Activated naive CD8-positive, alpha-beta T cell treated with anti-CD3 and anti-CD28 coated beads, Interleukin-2, amount 10 ng/mL, durations not matched to agents 7 days and 5 days (primary cell): ENCODE results near the gene ALDH1L1. TPM values are rescaled to one million over a fixed set of nuclear protein-coding genes. Genes with fewer than 3 reads are reported as not detected.
A peak's percentile ranks its signal among the peaks of the same experiment; 100 is the strongest.

Experiments
- ATAC-seq: fragments of 150-1000 bp; cut with Tn5 transposase; one replicate; pipeline ENCODE4 v1.10.0; 2021; ENCODE audit warnings: low read depth, moderate library complexity
- POLR2A ChIA-PET: fragments of 350-600 bp; sonication (Branson Sonifier 250); formaldehyde crosslinking; loops from one replicate; lab custom pipeline; 2021; ENCODE audit warnings: antibody characterized with exemption; lab: Charles Lee
- DNase-seq: peaks from one replicate; pipeline ENCODE4 v3.0.0; 2021
- H3K27ac Mint-ChIP-seq: one replicate; pipeline ENCODE4 v1.8.0; 2022; ENCODE audit warnings: mild to moderate bottlenecking, mixed read lengths
- H3K27me3 Mint-ChIP-seq: one replicate; pipeline ENCODE4 v1.8.0; 2022; ENCODE audit warnings: mild to moderate bottlenecking, moderate library complexity, mixed read lengths
- H3K36me3 Mint-ChIP-seq: one replicate; pipeline ENCODE4 v1.8.0; 2021; ENCODE audit warnings: mild to moderate bottlenecking, mixed read lengths
- H3K4me1 Mint-ChIP-seq: one replicate; pipeline ENCODE4 v1.8.0; 2021; ENCODE audit warnings: mixed read lengths
- H3K4me3 Mint-ChIP-seq: one replicate; pipeline ENCODE4 v1.8.0; 2022; ENCODE audit warnings: mild to moderate bottlenecking, moderate library complexity, mixed read lengths
- H3K9me3 Mint-ChIP-seq: one replicate; pipeline ENCODE4 v1.8.0; 2021; ENCODE audit warnings: mixed read lengths
- total RNA-seq, 2 experiments: library from RNA; stranded (reverse); gene quantifications; one replicate each; pipeline ENCODE4 v1.2.3, GENCODE V29; 2021

ALDH1L1 gene
- total RNA-seq, 2 experiments from 2014 or later, result not detected

- POLR2A ChIA-PET, result interaction anchor here (0.7 kb wide), 1 partner anchor 21 kb away, joined by 3 read pairs; no protein-coding TSS in a partner anchor
- Mint-ChIP-seq H3K27me3 (peaks cover 9% of the 10 kb centered on the region), H3K36me3 (no peaks in the 10 kb centered on the region), H3K9me3 (no peaks in the 10 kb centered on the region), H3K27ac (no peak overlapping the region), H3K4me1 (no peaks in the 10 kb centered on the region), H3K4me3 (no peak overlapping the region)
- ATAC-seq, result no peak
- peak; percentile 9 for DNase-seq
Measured at GRCh38 chr3:126124148-126124868, 56.1 kb downstream of the ALDH1L1 start.

- DNase-seq (no peak), ATAC-seq (no peak)
- no peaks in the 10 kb centered on the region for H3K36me3 Mint-ChIP-seq
- POLR2A ChIA-PET, result no interaction called here
- H3K4me3 Mint-ChIP-seq, result no peak overlapping the region
- no peak overlapping the region for H3K27ac Mint-ChIP-seq
- H3K9me3 Mint-ChIP-seq, result no peaks in the 10 kb centered on the region
- H3K4me1 Mint-ChIP-seq, result no peaks in the 10 kb centered on the region
- peaks cover 9% of the 10 kb centered on the region for H3K27me3 Mint-ChIP-seq
Measured at GRCh38 chr3:126121632-126122031, 58.8 kb downstream of the ALDH1L1 start.

- Mint-ChIP-seq H3K4me3 (no peak overlapping the region), H3K9me3 (no peaks in the 10 kb centered on the region), H3K36me3 (no peaks in the 10 kb centered on the region), H3K4me1 (no peaks in the 10 kb centered on the region), H3K27ac (no peak overlapping the region), H3K27me3 (peaks cover 9% of the 10 kb centered on the region)
- DNase-seq (no peak), ATAC-seq (no peak)
- POLR2A ChIA-PET, result no interaction called here
Measured at GRCh38 chr3:126121074-126121473, 59.3 kb downstream of the ALDH1L1 start.

DNA sequence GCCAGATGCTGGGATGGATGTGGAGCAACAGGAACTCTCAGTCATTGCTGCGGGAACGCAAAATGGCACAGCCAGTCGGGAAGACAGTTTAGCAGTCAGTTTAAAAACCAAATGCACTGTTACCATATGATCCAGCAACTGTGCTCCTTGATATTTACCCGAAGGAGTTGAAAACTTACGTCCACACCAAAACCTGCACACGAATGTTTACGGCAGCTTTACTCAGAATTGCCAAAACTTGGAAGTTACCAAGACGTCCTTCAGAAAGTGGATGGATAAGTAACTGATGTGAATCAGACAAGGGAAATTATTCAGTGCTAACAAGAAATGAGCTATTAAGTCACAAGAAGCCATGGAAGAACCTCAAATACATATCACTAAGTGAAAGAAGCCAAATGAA is 60.4 kb downstream of the ALDH1L1 start:
- no peak for ATAC-seq
- Mint-ChIP-seq H3K36me3 (no peaks in the 10 kb centered on the region), H3K4me3 (no peak overlapping the region), H3K4me1 (no peaks in the 10 kb centered on the region), H3K27me3 (peaks cover 9% of the 10 kb centered on the region), H3K9me3 (no peaks in the 10 kb centered on the region), H3K27ac (no peak overlapping the region)
- DNase-seq, result no peak
- POLR2A ChIA-PET, result no interaction called here

GRCh38 chr3:126119008-126119675 is 61.2 kb downstream of the ALDH1L1 start:
- Mint-ChIP-seq H3K27ac (no peak overlapping the region), H3K36me3 (no peaks in the 10 kb centered on the region), H3K4me1 (no peaks in the 10 kb centered on the region), H3K27me3 (peaks cover 9% of the 10 kb centered on the region), H3K4me3 (no peak overlapping the region), H3K9me3 (no peaks in the 10 kb centered on the region)
- no peak for DNase-seq
- POLR2A ChIA-PET, result no interaction called here
- ATAC-seq, result no peak

DNA sequence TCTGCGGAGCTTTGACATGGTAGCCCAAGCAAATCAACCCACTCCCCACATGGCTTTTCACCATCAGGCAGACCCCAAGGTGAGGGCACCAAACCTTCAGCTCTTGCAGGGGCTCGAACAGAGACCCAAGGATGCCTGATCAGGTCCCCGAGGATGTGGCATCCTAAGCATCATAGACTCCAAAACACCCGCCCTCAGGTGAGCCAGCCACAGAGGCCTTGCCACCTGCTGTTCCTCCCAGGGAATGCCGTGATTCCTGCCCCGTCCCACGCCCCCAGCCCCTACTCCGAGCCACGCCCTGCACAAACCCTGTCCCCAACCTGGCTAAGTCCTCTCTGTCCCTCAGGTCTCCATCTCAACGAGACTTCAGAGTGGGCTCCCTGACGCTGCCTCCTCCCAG is 61.8 kb downstream of the ALDH1L1 start:
- DNase-seq (no peak), ATAC-seq (no peak)
- Mint-ChIP-seq H3K27me3 (peaks cover 9% of the 10 kb centered on the region), H3K9me3 (no peaks in the 10 kb centered on the region), H3K4me3 (no peak overlapping the region), H3K36me3 (no peaks in the 10 kb centered on the region), H3K27ac (no peak overlapping the region), H3K4me1 (no peaks in the 10 kb centered on the region)
- POLR2A ChIA-PET, result no interaction called here

- Mint-ChIP-seq H3K36me3 (no peaks in the 10 kb centered on the region), H3K4me3 (no peak overlapping the region), H3K9me3 (no peaks in the 10 kb centered on the region), H3K27me3 (peaks cover 6% of the 10 kb centered on the region), H3K27ac (no peak overlapping the region), H3K4me1 (no peaks in the 10 kb centered on the region)
- DNase-seq (no peak), ATAC-seq (no peak)
- POLR2A ChIA-PET, result no interaction called here
Measured at GRCh38 chr3:126117786-126118185, 62.6 kb downstream of the ALDH1L1 start.

DNA sequence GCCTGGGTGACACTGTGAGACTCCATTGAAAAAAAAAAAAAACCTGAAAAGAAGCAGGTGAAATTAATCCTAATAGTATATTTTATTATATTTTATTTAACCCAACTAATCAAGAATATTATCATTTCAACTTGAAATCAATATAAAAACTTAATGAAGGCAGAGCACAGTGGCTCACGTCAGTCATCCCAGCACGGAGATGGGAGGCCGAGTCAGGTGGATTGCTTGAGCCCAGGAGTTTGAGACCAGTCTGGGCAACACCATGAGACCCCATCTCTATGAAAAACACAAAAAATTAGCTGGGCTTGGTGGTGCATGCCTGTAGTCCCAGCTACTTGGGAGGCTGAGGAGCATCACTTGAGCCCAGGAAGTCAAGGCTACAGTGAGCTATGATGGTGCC is 63.2 kb downstream of the ALDH1L1 start:
- Mint-ChIP-seq H3K27ac (no peak overlapping the region), H3K4me1 (no peaks in the 10 kb centered on the region), H3K36me3 (no peaks in the 10 kb centered on the region), H3K27me3 (peaks cover 5% of the 10 kb centered on the region), H3K4me3 (no peak overlapping the region), H3K9me3 (no peaks in the 10 kb centered on the region)
- ATAC-seq, result no peak
- no peak for DNase-seq
- POLR2A ChIA-PET, result no interaction called here

DNA sequence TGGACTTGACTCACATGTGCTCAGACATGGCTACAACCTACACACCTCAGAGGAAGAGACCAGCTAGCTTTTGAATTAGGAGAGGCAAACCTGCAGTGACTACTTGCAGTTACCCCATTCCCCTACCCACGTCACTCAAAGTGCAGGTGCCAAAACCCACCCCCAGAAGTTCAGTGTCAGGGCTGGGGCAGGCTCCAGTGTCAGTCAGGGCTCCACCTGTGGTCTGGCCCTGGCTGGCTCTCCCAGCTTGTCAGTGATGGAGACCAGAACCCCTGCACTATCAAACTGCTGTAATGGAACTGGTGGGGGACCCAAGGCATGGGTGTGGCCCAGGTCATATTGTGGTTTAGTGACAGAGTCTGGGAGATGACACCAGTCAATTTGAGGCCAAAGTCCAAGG is 63.9 kb downstream of the ALDH1L1 start:
- DNase-seq, result no peak
- Mint-ChIP-seq H3K9me3 (no peaks in the 10 kb centered on the region), H3K27ac (no peak overlapping the region), H3K36me3 (no peaks in the 10 kb centered on the region), H3K4me1 (no peaks in the 10 kb centered on the region), H3K4me3 (no peak overlapping the region), H3K27me3 (peaks cover 4% of the 10 kb centered on the region)
- no peak for ATAC-seq
- POLR2A ChIA-PET, result no interaction called here

DNA sequence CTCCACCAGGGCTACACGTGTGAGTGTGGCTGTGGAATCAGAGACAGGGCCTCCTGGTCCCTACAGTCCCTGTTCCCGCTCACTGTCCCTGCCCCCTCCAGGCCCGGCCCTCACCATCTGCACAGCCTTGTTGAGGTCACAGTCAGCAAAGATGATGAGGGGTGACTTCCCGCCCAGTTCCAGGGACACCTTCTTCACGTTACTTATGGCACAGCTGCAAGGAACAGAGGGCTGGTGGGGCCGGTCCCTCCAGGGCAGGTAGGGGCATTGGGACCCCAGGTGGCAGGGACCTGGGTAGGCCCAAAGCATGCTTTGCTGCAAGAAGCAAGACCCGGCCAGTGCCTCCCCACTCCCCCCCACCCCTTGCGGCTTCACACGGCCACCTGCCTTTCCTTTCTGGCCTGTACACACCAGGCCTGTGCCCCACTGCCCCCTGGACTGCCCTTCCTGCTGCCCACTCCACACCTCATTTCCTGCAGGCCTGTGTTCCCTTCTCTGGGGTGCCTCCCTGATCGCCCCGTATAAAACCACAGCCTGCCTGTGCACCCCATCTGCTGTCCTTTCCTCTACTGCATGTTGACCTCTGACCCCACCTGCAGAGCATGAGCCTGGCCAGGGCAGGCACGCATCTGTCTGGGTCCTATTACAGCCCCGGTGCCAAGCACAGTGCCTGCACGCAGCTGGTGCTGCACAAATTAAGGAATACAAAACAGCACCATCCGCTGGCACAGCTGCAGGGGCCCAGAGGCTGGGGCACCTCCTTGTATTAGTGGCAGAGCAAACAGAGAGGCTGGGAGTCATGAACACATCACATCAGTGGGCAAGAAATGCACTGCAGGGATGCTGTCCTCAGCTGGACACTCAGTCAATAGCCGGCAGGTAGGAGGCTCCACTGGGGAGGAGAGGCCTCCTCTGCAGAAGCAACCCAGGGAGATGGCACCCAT is 65.7 kb downstream of the ALDH1L1 start:
- H3K9me3 Mint-ChIP-seq, result no peaks in the 10 kb centered on the region
- no peak overlapping the region for H3K27ac Mint-ChIP-seq
- H3K27me3 Mint-ChIP-seq, result no peaks in the 10 kb centered on the region
- H3K4me1 Mint-ChIP-seq, result no peaks in the 10 kb centered on the region
- DNase-seq, result no peak
- ATAC-seq, result no peak
- H3K36me3 Mint-ChIP-seq, result no peaks in the 10 kb centered on the region
- POLR2A ChIA-PET, result no interaction called here
- H3K4me3 Mint-ChIP-seq, result no peak overlapping the region

- Mint-ChIP-seq H3K4me3 (no peak overlapping the region), H3K27ac (no peak overlapping the region), H3K9me3 (no peaks in the 10 kb centered on the region), H3K36me3 (no peaks in the 10 kb centered on the region), H3K27me3 (no peaks in the 10 kb centered on the region), H3K4me1 (no peaks in the 10 kb centered on the region)
- no peak for ATAC-seq
- no peak for DNase-seq
- POLR2A ChIA-PET, result no interaction called here
Measured at GRCh38 chr3:126113733-126114442, 66.5 kb downstream of the ALDH1L1 start.

GRCh38 chr3:126113238-126113555 is 67.2 kb downstream of the ALDH1L1 start:
- DNase-seq (no peak), ATAC-seq (no peak)
- no peak overlapping the region for H3K27ac Mint-ChIP-seq
- no peaks in the 10 kb centered on the region for H3K4me1 Mint-ChIP-seq
- no peak overlapping the region for H3K4me3 Mint-ChIP-seq
- H3K36me3 Mint-ChIP-seq, result no peaks in the 10 kb centered on the region
- H3K9me3 Mint-ChIP-seq, result no peaks in the 10 kb centered on the region
- POLR2A ChIA-PET, result no interaction called here
- no peaks in the 10 kb centered on the region for H3K27me3 Mint-ChIP-seq

DNA sequence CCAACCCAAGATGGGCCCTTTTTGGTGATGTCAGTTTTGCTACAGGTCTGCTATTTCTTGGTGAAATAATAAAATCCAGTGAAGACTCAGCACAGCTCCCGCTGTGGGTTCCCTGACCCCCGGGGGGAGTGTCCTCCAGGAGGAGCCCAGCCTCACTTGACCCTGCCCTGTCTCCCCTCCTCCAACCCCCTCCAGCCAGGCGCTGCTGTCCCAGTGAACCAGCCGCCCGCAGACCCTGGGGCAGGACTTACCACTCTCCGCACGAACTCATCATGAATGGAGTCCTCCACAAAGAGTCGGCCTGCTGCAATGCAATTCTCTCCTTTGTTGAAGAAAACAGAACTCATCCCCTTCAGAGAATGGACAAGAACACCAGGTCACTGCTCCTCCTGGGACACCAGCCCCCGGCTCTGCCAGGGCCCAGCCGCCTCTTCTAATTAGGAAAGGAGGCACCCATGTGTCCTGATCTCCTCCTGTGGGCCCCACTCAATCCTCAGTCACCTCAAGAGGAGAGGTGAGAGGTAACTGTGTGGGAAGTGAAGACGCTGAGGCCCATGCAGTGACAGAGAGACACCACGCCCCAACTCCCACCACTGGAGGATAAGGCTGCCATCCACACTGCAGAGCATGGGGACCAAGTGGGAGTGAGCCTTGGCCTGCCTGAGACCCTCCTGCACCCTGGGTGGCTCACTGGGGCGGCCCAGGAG is 67.7 kb downstream of the ALDH1L1 start:
- H3K27me3 Mint-ChIP-seq, result no peaks in the 10 kb centered on the region
- H3K4me1 Mint-ChIP-seq, result no peaks in the 10 kb centered on the region
- no peak overlapping the region for H3K4me3 Mint-ChIP-seq
- ATAC-seq, result no peak
- H3K27ac Mint-ChIP-seq, result no peak overlapping the region
- POLR2A ChIA-PET, result no interaction called here
- DNase-seq, result no peak
- H3K36me3 Mint-ChIP-seq, result no peaks in the 10 kb centered on the region
- no peaks in the 10 kb centered on the region for H3K9me3 Mint-ChIP-seq
